NCI-H146 treated with DMSO at 0.1 percent for 48 hours (cell line): ENCODE measurements around the gene LYRM1.
"Not testable (repeated sequence)": the region's sequence is repeated elsewhere in the genome, so short reads cannot be mapped to it uniquely, and the experiment has no call there.

ENCODE experiments used
- DNase-seq: peaks from one replicate; lab custom pipeline; 2025; ENCODE audit not compliant: unreplicated experiment; lab: John Stamatoyannopoulos, UW

The LYRM1 gene

GRCh38 chr16:20901436-20902112 is 1.0 kb downstream of the LYRM1 start:
- DNase-seq = peak; percentile 49

GRCh38 chr16:20902426-20902825 is 1.9 kb downstream of the LYRM1 start:
- DNase-seq = no peak

GRCh38 chr16:20903116-20903898 is 2.7 kb downstream of the LYRM1 start:
- DNase-seq = no peak

- DNase-seq = no peak
Observed at GRCh38 chr16:20903899-20904506, 3.4 kb downstream of the LYRM1 start.

GRCh38 chr16:20904507-20905081 is 4.0 kb downstream of the LYRM1 start:
- DNase-seq = no peak

- no peak for DNase-seq
Observed at GRCh38 chr16:20905576-20905975, 5.0 kb downstream of the LYRM1 start.

- no peak for DNase-seq
Observed at GRCh38 chr16:20906341-20907255, 6.0 kb downstream of the LYRM1 start.

- no peak for DNase-seq
Observed at GRCh38 chr16:20910781-20911321, 10.3 kb downstream of the LYRM1 start.

- no peak for DNase-seq
Observed at GRCh38 chr16:20911361-20911760, 10.8 kb downstream of the LYRM1 start.

GRCh38 chr16:20916289-20916688 is 15.7 kb downstream of the LYRM1 start:
- no peak for DNase-seq

GRCh38 chr16:20916942-20917341 is 16.4 kb downstream of the LYRM1 start:
- no peak for DNase-seq

GRCh38 chr16:20918486-20919239 is 18.1 kb downstream of the LYRM1 start:
- DNase-seq = no peak

GRCh38 chr16:20920091-20920490 is 19.5 kb downstream of the LYRM1 start:
- DNase-seq = no peak

GRCh38 chr16:20920799-20921198 is 20.2 kb downstream of the LYRM1 start:
- no peak for DNase-seq

GRCh38 chr16:20923876-20924275 is 23.3 kb downstream of the LYRM1 start:
- DNase-seq = no peak

GRCh38 chr16:20925751-20926150 is 25.2 kb downstream of the LYRM1 start:
- no peak for DNase-seq

GRCh38 chr16:20928774-20929411 is 28.3 kb downstream of the LYRM1 start:
- DNase-seq = no peak

- not testable (repeated sequence) for DNase-seq
Observed at GRCh38 chr16:20929676-20930364, 29.2 kb downstream of the LYRM1 start.

GRCh38 chr16:20930365-20930690 is 29.8 kb downstream of the LYRM1 start:
- DNase-seq = no peak
